Fibroblast of lung (primary cell): ENCODE results near the gene ACR.
A peak's percentile ranks its signal among the peaks of the same experiment; 100 is the strongest.

Experiments used
- EZH2 ChIP-seq: IDR thresholded peaks from 2 replicates; pipeline ENCODE4 v1.5.1; 2012; ENCODE audit warnings: low read length, control low read depth, mild to moderate bottlenecking; ENCODE audit errors: missing control alignments
- TF ChIP-seq, protein P1 (sequence below), 2 donors: IDR thresholded peaks in 1 of 2; conservative IDR thresholded peaks in 1 of 2; 1 replicate in 1 of 2; 2 replicates in 1 of 2; pipeline ENCODE4 v1.5.1; 2011 to 2012; ENCODE audit warnings: low read length in 2 of 2, control low read depth in 1 of 2, inconsistent platforms in 1 of 2, low read depth in 1 of 2, mild to moderate bottlenecking in 1 of 2

DNA sequence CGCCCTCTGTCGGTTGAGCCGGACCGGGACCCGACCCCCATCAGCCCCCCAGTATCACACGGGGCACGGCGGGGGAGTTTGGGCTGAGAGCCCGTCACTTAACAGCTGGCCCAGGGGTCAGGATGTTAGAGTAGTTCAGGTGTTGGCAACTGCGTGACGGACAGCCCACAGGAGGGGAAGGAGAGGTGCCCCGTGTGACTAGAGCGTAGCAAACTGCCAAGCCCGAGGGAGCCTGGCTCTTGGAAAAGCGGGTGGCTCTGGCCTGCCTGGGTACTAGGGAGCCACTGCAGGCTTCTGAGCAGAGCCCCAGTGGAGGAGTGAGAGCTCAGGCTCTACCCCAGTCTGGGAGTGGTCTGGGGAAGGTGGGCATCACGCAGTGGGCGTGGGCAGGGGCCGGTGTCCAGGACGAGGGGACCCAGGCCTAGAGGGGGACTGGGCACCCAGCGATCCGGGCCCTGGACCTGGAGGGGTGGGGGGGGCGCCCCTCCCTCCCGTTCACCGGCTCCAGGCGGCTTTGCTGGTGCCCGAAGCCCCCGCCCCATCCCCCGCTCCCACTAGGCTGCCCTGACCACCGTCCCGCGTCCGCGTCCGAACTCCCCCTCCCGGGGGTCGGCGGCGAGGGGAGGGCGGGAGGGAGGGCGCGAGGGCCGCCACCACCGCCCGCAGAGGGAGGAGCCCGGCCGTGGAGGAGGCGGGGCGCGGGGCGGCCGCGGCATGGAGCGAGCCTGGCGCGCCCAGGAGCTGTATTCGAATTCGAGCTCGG, 41.0 kb upstream of the ACR start:
- TF ChIP-seq, protein P1, sequence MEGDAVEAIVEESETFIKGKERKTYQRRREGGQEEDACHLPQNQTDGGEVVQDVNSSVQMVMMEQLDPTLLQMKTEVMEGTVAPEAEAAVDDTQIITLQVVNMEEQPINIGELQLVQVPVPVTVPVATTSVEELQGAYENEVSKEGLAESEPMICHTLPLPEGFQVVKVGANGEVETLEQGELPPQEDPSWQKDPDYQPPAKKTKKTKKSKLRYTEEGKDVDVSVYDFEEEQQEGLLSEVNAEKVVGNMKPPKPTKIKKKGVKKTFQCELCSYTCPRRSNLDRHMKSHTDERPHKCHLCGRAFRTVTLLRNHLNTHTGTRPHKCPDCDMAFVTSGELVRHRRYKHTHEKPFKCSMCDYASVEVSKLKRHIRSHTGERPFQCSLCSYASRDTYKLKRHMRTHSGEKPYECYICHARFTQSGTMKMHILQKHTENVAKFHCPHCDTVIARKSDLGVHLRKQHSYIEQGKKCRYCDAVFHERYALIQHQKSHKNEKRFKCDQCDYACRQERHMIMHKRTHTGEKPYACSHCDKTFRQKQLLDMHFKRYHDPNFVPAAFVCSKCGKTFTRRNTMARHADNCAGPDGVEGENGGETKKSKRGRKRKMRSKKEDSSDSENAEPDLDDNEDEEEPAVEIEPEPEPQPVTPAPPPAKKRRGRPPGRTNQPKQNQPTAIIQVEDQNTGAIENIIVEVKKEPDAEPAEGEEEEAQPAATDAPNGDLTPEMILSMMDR (conservative IDR thresholded peaks at IDR 0.05 in 1 of 2, IDR thresholded peaks at IDR 0.05 in 1 of 2; ENCODE audit: low read depth in 1 of 2, low read length in 2 of 2): peak; percentile 49 to 53
- TF ChIP-seq EZH2: no peak
